ENCODE measurements around the gene TMEM106C.

Gene TMEM106C

GRCh38 chr12:47943623-47944340, 19.6 kb upstream of the TMEM106C start:
- no peak for TF ChIP-seq CTCF (conservative IDR thresholded peaks at IDR 0.05)
- no peak overlapping the region for H3K27ac ChIP-seq

GRCh38 chr12:47944685-47945340, 18.6 kb upstream of the TMEM106C start:
- no peak for TF ChIP-seq CTCF (conservative IDR thresholded peaks at IDR 0.05)
- H3K27ac ChIP-seq = no peak overlapping the region

GRCh38 chr12:47945341-47945728, 18.1 kb upstream of the TMEM106C start:
- TF ChIP-seq CTCF (conservative IDR thresholded peaks at IDR 0.05) = no peak
- no peak overlapping the region for H3K27ac ChIP-seq

GRCh38 chr12:47946413-47947323, 16.7 kb upstream of the TMEM106C start:
- no peak overlapping the region for H3K27ac ChIP-seq
- no peak for TF ChIP-seq CTCF (conservative IDR thresholded peaks at IDR 0.05)

GRCh38 chr12:47947341-47947740, 16.1 kb upstream of the TMEM106C start:
- no peak overlapping the region for H3K27ac ChIP-seq
- TF ChIP-seq CTCF (conservative IDR thresholded peaks at IDR 0.05) = no peak

- H3K27ac ChIP-seq = peak overlapping the region; percentile 23; the same call in 1 of the 2 replicates
- TF ChIP-seq CTCF (conservative IDR thresholded peaks at IDR 0.05) = peak; percentile 96
Observed at GRCh38 chr12:47949441-47950341, 13.7 kb upstream of the TMEM106C start.

Data from VCaP (cell line).